ENCODE data around the gene FKBP14. TPM values are rescaled to one million over a fixed set of nuclear protein-coding genes. Genes with fewer than 3 reads are reported as not detected.
"Not testable (repeated sequence)": the region's sequence is repeated elsewhere in the genome, so short reads cannot be mapped to it uniquely, and the experiment has no call there.

FKBP14 gene, protein sequence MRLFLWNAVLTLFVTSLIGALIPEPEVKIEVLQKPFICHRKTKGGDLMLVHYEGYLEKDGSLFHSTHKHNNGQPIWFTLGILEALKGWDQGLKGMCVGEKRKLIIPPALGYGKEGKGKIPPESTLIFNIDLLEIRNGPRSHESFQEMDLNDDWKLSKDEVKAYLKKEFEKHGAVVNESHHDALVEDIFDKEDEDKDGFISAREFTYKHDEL
- total RNA-seq, result 1 to 10 TPM; 7.2 to 8.3 TPM

DNA sequence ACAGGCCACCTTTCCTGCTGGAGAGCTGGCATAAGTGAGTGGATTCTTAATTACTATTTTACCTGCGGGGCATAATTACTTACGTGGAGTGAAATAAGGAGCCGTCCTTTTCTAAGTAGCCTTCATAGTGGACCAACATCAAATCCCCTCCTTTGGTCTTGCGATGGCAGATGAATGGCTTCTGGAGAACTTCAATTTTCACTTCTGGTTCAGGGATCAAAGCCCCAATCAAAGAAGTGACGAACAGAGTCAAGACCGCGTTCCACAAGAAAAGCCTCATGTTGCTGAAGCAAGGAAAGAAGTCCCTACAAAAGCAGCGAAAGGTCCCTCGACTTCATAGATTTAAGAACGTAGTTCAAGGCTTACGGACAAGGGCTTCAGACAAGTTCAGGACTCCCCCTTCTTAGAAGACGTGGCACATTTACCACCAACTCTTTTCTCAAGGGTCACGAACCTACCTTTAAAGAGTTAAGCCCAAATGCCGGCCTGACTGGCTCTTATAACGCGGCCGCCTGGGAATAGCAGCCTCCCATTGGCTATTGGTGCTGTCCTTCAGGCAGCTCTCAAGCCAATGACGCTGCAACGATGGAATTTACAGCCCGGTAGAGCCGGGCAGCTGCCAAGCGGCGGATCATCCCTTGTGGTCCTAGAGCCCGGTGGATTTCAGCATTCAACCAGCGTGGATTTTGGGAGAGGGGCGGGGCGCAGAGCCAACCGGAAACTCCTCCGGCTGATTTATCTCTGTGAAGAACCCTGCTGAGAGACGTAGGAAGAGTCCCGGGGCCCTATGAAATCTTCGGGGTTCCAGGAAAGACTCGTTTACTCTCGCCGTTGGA, at the start of gene FKBP14:
Gene FKBP14 (minus strand): TSS at position 474 of the 836 bp plus-strand sequence. CDS start 194 bp downstream, at position 280.
- ChIA-PET CTCF (interaction anchor here (1.5 to 1.7 kb wide), 2 partner anchors 35 to 249 kb away, joined by 7 to 8 read pairs; no protein-coding TSS in a partner anchor), POLR2A (no interaction called here)
- intact Hi-C loops (cut with DNase I, micrococcal nuclease), result loop anchor here (1.0 to 10.0 kb wide), 8 partner anchors 111 to 568 kb away; partner anchors contain the start of genes GGCT (in 2 of the 2), GARS1 (in 1 of the 2), NOD1 (in 1 of the 2) and ZNRF2 (in 1 of the 2)
- Mint-ChIP-seq H3K36me3 (ENCODE audit: low read depth) (peaks cover 5% of the 10 kb centered on the region), H3K4me3 (no peak within 1 kb of the TSS), H3K4me1 (peaks cover 34% of the 10 kb centered on the region), H3K27me3 (no peaks in the 10 kb centered on the region), H3K27ac (peak within 1 kb of the TSS; percentile 90), H3K9me3 (ENCODE audit: low read depth) (no peaks in the 10 kb centered on the region)
- peak; percentile 91 for ATAC-seq
- peak; percentile 95 for DNase-seq

DNA sequence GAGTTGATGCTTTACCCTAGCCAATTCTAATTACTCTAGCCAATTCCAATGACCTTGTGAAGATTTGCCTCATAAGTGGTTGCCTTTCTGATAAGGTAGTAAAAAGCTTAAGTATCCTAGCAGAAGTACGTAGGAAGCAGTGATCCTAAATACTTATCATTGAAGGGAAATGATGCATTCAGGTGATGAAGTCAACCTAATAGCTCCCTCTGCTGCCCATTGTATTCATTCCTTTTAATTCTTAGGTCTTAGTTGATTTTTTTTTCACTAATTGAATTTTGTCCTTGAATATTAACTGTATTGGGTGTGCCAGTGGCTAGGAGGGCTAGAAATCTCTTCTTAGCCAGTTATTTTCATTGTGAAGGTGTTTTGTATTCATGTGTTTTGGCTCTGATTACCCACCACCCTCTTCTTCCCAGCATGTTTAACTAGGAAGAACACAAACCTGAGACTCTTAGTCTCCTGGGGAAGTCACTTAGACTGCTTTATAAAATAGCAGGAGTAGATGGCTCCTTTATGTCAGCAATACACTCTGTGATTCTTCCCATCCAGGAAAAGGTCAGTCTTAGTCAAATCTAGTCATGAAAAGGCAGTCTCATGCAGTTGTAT, 48.0 kb upstream of the FKBP14 start:
- H3K36me3 Mint-ChIP-seq (ENCODE audit: low read depth), result peaks cover 14% of the 10 kb centered on the region
- H3K27me3 Mint-ChIP-seq, result no peaks in the 10 kb centered on the region
- CTCF ChIA-PET, result interaction anchor here (0.5 to 1.5 kb wide), 3 partner anchors 45 to 115 kb away, joined by 3 to 4 read pairs (median 3); no protein-coding TSS in a partner anchor
- no peak overlapping the region for H3K27ac Mint-ChIP-seq
- intact Hi-C loops (cut with DNase I, micrococcal nuclease), result no loop called here
- H3K4me3 Mint-ChIP-seq, result no peak overlapping the region
- ATAC-seq, result no peak
- H3K4me1 Mint-ChIP-seq, result no peaks in the 10 kb centered on the region
- no peak for DNase-seq
- no peaks in the 10 kb centered on the region for H3K9me3 Mint-ChIP-seq (ENCODE audit: low read depth)
- POLR2A ChIA-PET, result no interaction called here

DNA sequence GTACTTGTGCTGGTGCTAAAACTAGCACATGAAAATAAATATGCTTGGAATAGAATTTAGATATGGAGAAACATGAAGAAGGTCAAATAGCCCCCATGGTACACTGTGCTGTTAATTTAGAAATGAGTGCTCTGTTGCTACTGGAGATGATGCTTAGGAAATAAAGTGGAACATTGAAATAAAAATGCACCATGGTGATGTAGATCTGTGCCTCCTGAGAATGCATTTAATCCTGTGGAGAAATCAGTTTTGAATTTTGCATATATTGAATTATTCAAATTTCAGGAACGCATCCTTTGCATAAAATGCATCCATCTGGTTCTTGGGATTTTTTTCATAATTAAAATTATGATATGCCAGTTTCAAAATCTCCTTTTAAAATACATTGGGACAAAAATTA, 46.2 kb upstream of the FKBP14 start:
- no peaks in the 10 kb centered on the region for H3K4me1 Mint-ChIP-seq
- DNase-seq, result no peak
- ATAC-seq, result no peak
- H3K9me3 Mint-ChIP-seq (ENCODE audit: low read depth), result no peaks in the 10 kb centered on the region
- ChIA-PET POLR2A (no interaction called here), CTCF (interaction anchor here (0.6 to 2.2 kb wide), 6 partner anchors 9 to 305 kb away, joined by 3 to 8 read pairs (median 3); no protein-coding TSS in a partner anchor)
- peaks cover 8% of the 10 kb centered on the region for H3K36me3 Mint-ChIP-seq (ENCODE audit: low read depth)
- H3K27me3 Mint-ChIP-seq, result no peaks in the 10 kb centered on the region
- no peak overlapping the region for H3K27ac Mint-ChIP-seq
- intact Hi-C loops (cut with DNase I, micrococcal nuclease), result no loop called here
- H3K4me3 Mint-ChIP-seq, result no peak overlapping the region

DNA sequence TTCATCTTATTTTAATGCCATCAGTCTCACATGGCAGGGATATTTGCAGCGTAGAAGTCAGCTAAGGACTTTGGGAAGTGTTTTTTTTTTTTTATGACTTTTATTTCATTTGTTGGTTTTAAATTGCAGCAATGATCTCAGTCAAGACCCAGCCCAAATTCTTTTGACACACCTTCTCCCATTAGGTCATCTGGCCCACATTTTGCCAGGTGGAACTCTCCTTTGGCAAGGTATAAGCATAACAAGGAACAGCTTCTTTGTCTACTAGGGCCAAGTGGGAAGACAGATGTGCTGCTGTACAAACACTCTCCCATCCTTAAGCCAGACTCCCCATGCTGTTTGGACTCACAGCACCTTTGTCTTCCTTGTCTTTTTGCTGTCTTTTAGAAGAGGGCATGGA, 43.5 kb upstream of the FKBP14 start:
- intact Hi-C loops (cut with DNase I, micrococcal nuclease), result no loop called here
- Mint-ChIP-seq H3K4me1 (no peaks in the 10 kb centered on the region), H3K4me3 (no peak overlapping the region), H3K27me3 (no peaks in the 10 kb centered on the region), H3K27ac (no peak overlapping the region), H3K36me3 (ENCODE audit: low read depth) (peaks cover 11% of the 10 kb centered on the region), H3K9me3 (ENCODE audit: low read depth) (no peaks in the 10 kb centered on the region)
- CTCF ChIA-PET, result interaction anchor here (0.9 kb wide), 1 partner anchor 8 kb away, joined by 3 read pairs; no protein-coding TSS in a partner anchor
- ATAC-seq, result no peak
- DNase-seq, result no peak
- POLR2A ChIA-PET, result no interaction called here

DNA sequence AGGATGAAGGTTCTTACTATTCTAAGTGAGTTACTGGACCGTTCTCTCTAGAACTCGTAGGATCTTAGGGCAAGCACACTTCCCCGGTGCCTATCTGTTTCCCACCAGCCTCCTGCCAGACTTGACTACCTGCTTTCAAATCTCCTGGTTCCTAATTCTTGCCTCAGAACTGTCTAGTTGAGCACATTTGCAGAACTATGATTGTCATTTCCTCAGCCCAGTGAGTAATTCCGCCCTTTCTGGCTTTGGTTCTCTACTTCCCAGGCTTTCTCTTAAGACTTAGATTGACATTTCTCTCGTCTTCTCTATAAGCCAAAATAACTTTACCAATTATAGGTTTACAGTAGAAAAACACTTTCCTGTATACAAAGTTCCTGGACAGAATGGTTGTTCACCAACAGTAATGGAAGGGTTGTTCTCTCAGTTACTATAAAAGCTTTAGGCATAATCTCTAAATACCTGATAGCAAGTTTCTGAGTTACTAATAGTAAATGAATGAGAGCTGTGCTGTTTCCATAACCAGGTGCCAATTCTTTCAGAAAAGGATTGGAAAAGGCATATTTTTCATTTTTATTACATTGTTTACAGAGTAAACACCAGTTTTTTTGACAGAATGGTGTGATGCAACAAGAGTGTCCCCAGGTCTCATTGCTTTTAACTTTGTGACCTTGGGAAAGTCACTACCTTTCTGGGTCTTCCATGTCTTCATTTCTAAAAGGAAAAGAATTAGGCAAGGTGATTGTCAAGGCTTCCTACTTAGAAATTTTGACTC, 42.8 kb upstream of the FKBP14 start:
- intact Hi-C loops (cut with DNase I, micrococcal nuclease), result no loop called here
- DNase-seq, result no peak
- Mint-ChIP-seq H3K27ac (no peak overlapping the region), H3K4me1 (no peaks in the 10 kb centered on the region), H3K9me3 (ENCODE audit: low read depth) (no peaks in the 10 kb centered on the region), H3K4me3 (no peak overlapping the region), H3K36me3 (ENCODE audit: low read depth) (peaks cover 14% of the 10 kb centered on the region), H3K27me3 (no peaks in the 10 kb centered on the region)
- ChIA-PET POLR2A (no interaction called here), CTCF (no interaction called here)
- no peak for ATAC-seq

DNA sequence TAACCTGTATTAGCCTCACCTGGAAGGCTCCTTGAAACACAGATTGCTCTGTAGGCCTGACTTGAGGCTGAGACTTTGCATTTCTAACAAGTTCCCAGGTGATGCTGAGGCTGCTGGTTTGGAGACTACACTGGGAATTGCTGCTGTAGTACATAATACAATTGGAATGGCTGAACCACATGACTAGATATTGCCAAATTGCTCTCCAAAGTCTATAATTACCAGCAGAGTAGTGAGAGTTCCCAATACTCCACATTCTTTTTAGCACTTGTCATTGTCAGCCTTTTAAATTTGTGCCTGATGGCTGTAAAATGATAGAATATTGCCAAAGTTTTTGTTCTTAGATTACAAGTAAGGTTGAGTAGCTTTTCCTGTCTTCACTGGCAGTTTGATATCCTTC, 41.6 kb upstream of the FKBP14 start:
- CTCF ChIA-PET, result interaction anchor here (0.5 to 0.6 kb wide), 2 partner anchors 58 to 632 kb away, joined by 3 read pairs; no protein-coding TSS in a partner anchor
- H3K9me3 Mint-ChIP-seq (ENCODE audit: low read depth), result no peaks in the 10 kb centered on the region
- H3K27me3 Mint-ChIP-seq, result no peaks in the 10 kb centered on the region

DNA sequence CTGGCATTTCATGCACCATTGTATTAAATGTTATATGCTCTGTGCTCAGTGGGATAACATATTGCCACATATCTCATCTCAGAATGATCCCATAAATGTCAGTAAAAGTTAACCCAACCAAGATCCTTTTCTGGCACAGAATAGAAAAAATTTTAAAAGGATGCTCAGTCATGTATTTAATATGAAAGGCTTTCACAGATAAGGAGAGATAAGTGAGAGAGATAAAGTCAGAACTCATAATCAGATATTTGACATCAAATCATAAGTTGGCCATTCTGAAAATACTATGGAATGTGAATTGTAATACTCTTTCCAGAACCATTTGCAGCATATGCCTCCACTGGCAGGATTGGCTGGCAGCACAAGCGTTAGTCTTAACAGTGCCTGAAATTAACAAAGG, 40.2 kb upstream of the FKBP14 start:
- ATAC-seq, result no peak
- ChIA-PET POLR2A (no interaction called here), CTCF (interaction anchor here (0.6 kb wide), 1 partner anchor 146 kb away, joined by 4 read pairs; no protein-coding TSS in a partner anchor)
- no peak for DNase-seq
- no peaks in the 10 kb centered on the region for H3K27me3 Mint-ChIP-seq
- intact Hi-C loops (cut with DNase I, micrococcal nuclease), result no loop called here
- H3K4me1 Mint-ChIP-seq, result peaks cover 1% of the 10 kb centered on the region
- no peaks in the 10 kb centered on the region for H3K9me3 Mint-ChIP-seq (ENCODE audit: low read depth)
- H3K27ac Mint-ChIP-seq, result no peak overlapping the region
- no peak overlapping the region for H3K4me3 Mint-ChIP-seq
- H3K36me3 Mint-ChIP-seq (ENCODE audit: low read depth), result peaks cover 12% of the 10 kb centered on the region

More for the DNA sequence above, 41.6 kb upstream of the FKBP14 start:
- no peaks in the 10 kb centered on the region for H3K4me1 Mint-ChIP-seq
- DNase-seq (no peak), ATAC-seq (no peak)
- intact Hi-C loops (cut with DNase I, micrococcal nuclease), result no loop called here
- H3K4me3 Mint-ChIP-seq, result no peak overlapping the region
- no peak overlapping the region for H3K27ac Mint-ChIP-seq
- peaks cover 14% of the 10 kb centered on the region for H3K36me3 Mint-ChIP-seq (ENCODE audit: low read depth)
- POLR2A ChIA-PET, result no interaction called here

DNA sequence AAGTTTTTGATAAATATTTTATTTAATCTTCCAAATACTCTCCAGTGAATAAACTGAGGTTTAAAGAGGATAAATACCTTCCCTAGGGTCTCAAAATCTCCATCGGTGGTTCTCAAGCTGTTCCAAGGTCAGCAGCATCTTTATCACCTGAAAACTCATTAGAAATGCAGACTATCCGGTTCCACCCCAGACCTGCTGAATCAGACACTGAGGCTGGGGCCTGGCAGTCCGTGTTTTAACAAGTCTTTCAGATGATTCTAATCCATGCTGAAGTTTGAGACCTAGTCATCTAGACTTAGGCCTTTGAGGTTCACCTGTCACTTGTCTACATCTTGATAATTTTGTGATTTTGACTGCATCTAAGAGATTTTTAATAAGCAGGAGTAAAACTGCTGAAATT, 39.2 kb upstream of the FKBP14 start:
- no peaks in the 10 kb centered on the region for H3K27me3 Mint-ChIP-seq
- ChIA-PET CTCF (no interaction called here), POLR2A (no interaction called here)
- H3K4me3 Mint-ChIP-seq, result no peak overlapping the region
- no peak for DNase-seq
- H3K36me3 Mint-ChIP-seq (ENCODE audit: low read depth), result peaks cover 10% of the 10 kb centered on the region
- H3K9me3 Mint-ChIP-seq (ENCODE audit: low read depth), result no peaks in the 10 kb centered on the region
- no peak overlapping the region for H3K27ac Mint-ChIP-seq
- H3K4me1 Mint-ChIP-seq, result peaks cover 5% of the 10 kb centered on the region
- ATAC-seq, result no peak
- intact Hi-C loops (cut with DNase I, micrococcal nuclease), result no loop called here

DNA sequence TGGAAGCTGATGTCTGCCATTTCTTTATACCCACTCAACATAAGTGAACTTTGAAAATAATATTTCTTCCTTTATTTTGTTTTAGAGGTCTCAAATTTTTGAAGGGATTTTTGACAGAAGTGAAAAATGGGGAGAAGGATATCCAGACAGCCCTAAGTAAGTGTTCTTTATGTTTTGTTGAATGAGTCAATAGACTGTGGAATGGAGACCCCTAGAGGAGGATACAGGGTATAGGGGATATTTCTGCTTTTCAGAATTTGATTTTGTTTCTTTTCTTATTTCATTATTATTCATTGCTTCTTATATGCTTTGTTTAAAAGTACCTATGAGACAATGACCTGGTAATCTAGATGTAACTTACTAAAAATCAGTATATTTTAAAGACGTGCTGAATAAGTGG, 36.1 kb upstream of the FKBP14 start:
- Mint-ChIP-seq H3K4me1 (peaks cover 5% of the 10 kb centered on the region), H3K9me3 (ENCODE audit: low read depth) (no peaks in the 10 kb centered on the region), H3K27ac (no peak overlapping the region), H3K36me3 (ENCODE audit: low read depth) (peaks cover 9% of the 10 kb centered on the region), H3K4me3 (no peak overlapping the region), H3K27me3 (no peaks in the 10 kb centered on the region)
- ATAC-seq, result peak; percentile 53
- intact Hi-C loops (cut with DNase I, micrococcal nuclease), result loop anchor here (1.0 to 5.0 kb wide), 7 partner anchors 34 to 428 kb away; partner anchors contain the start of gene PLEKHA8 (in 2 of the 2)
- no peak for DNase-seq
- CTCF ChIA-PET, result interaction anchor here (1.1 to 2.1 kb wide), 10 partner anchors 9 to 1140 kb away, joined by 3 to 8 read pairs (median 4); partner anchors contain the start of gene PLEKHA8
- POLR2A ChIA-PET, result no interaction called here

DNA sequence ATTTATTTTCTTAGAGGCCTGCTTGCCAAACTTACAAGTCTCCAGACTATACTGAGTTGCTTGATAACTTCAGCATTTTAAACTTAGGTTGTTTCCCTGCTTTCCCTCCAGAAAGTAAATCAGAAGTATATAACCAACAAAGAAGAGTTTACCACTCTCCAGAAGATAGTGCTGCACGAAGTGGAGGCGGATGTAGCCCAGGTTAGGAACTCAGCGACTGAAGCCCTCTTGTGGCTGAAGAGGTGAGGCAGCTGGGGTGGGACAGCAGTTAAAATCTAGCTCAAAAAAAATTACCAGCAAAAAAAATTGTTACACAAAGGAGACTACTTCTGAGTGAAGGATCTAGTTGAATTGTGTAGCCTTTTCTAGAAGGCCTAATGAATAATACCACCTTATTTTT, 35.3 kb upstream of the FKBP14 start:
- H3K36me3 Mint-ChIP-seq (ENCODE audit: low read depth); H3K4me1 Mint-ChIP-seq; H3K27me3 Mint-ChIP-seq; H3K27ac Mint-ChIP-seq; H3K4me3 Mint-ChIP-seq; H3K9me3 Mint-ChIP-seq (ENCODE audit: low read depth); POLR2A ChIA-PET: not testable (repeated sequence)
- DNase-seq (peak; percentile 62), ATAC-seq (peak; percentile 87)
- intact Hi-C loops (cut with DNase I, micrococcal nuclease), result loop anchor here (1.0 to 5.0 kb wide), 7 partner anchors 33 to 427 kb away; partner anchors contain the start of gene PLEKHA8 (in 2 of the 2)
- CTCF ChIA-PET, result interaction anchor here (0.6 to 2.1 kb wide), 23 partner anchors 8 to 1140 kb away, joined by 3 to 8 read pairs (median 4); partner anchors contain the start of gene PLEKHA8

DNA sequence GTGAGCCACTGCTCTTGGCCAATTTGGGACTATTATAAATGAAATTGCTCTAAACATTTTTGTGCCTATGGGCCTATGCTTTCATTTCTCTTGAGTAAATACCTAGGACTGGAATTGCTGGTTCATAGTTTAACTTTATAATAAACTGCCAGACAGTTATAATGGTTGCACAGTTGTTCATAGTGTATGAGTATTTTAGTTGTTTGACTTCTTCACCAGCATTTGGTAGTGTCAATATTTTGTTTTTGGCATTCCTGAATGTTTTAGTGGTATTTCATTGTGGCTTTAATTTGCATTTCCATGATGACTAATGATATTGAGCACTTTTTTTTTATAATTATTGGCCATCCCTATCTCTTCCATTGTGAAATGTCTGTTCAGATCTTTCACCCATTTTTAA, 31.2 kb upstream of the FKBP14 start:
- intact Hi-C loops (cut with DNase I, micrococcal nuclease), result no loop called here
- no peak overlapping the region for H3K4me3 Mint-ChIP-seq
- CTCF ChIA-PET, result no interaction called here

More for the DNA sequence above, 31.2 kb upstream of the FKBP14 start:
- POLR2A ChIA-PET, result no interaction called here
- H3K27me3 Mint-ChIP-seq, result no peaks in the 10 kb centered on the region
- no peaks in the 10 kb centered on the region for H3K9me3 Mint-ChIP-seq (ENCODE audit: low read depth)
- peaks cover 15% of the 10 kb centered on the region for H3K36me3 Mint-ChIP-seq (ENCODE audit: low read depth)
- H3K4me1 Mint-ChIP-seq, result peaks cover 5% of the 10 kb centered on the region
- ATAC-seq (no peak), DNase-seq (no peak)
- no peak overlapping the region for H3K27ac Mint-ChIP-seq

Data from activated CD4-positive, alpha-beta T cell treated with anti-CD3 and anti-CD28 coated beads for 36 hours (primary cell).